Progenitor cell of endocrine pancreas (in vitro differentiated cells): ENCODE results near the gene IGSF9B. TPM values are rescaled to one million over a fixed set of nuclear protein-coding genes. Genes with fewer than 3 reads are reported as not detected.

ENCODE experiments used
- DNase-seq: peaks from one replicate; pipeline ENCODE4 v3.0.0; 2021; ENCODE audit warnings: low spot score; ENCODE audit not compliant: unreplicated experiment
- H3K27ac Mint-ChIP-seq: 2 replicates; pipeline ENCODE4 v1.8.0; 2021; ENCODE audit warnings: mild to moderate bottlenecking, moderate library complexity, mixed read lengths
- H3K27me3 Mint-ChIP-seq: 2 replicates; pipeline ENCODE4 v1.8.0; 2021; ENCODE audit warnings: mixed read lengths
- H3K36me3 Mint-ChIP-seq: 2 replicates; pipeline ENCODE4 v1.8.0; 2022; ENCODE audit warnings: mixed read lengths; ENCODE audit not compliant: insufficient read depth
- H3K4me1 Mint-ChIP-seq: 2 replicates; pipeline ENCODE4 v1.8.0; 2021; ENCODE audit warnings: low read depth, mixed read lengths
- H3K4me3 Mint-ChIP-seq: 2 replicates; pipeline ENCODE4 v1.8.0; 2021; ENCODE audit warnings: low read depth, mild to moderate bottlenecking, moderate library complexity, mixed read lengths
- H3K9me3 Mint-ChIP-seq: 2 replicates; pipeline ENCODE4 v1.8.0; 2021; ENCODE audit warnings: low read depth, mixed read lengths
- CTCF ChIP-seq: fragments of 200-600 bp; sonication (generic); IDR thresholded peaks from one replicate; pipeline ENCODE4 v1.5.0; 2021; ENCODE audit warnings: antibody characterized with exemption, mild to moderate bottlenecking; ENCODE audit not compliant: unreplicated experiment
- total RNA-seq: library from RNA; stranded (reverse); gene quantifications from 2 replicates; pipeline ENCODE4 v1.2.1, GENCODE V29; 2021

The IGSF9B gene
- total RNA-seq, 1 donor from 2014 or later: 7.8 TPM

GRCh38 chr11:133978794-133979193 lies 22.0 kb upstream of the IGSF9B start:
- Mint-ChIP-seq H3K27ac (no peak overlapping the region), H3K9me3 (no peaks in the 10 kb centered on the region), H3K27me3 (peaks cover 56% of the 10 kb centered on the region), H3K4me3 (no peak overlapping the region), H3K4me1 (no peaks in the 10 kb centered on the region), H3K36me3 (no peaks in the 10 kb centered on the region)
- DNase-seq: no peak
- TF ChIP-seq CTCF: no peak

- Mint-ChIP-seq H3K9me3 (no peaks in the 10 kb centered on the region), H3K27me3 (peaks cover 59% of the 10 kb centered on the region)
- no peak for TF ChIP-seq CTCF
Measured at GRCh38 chr11:133977067-133977677, 20.4 kb upstream of the IGSF9B start.

DNA sequence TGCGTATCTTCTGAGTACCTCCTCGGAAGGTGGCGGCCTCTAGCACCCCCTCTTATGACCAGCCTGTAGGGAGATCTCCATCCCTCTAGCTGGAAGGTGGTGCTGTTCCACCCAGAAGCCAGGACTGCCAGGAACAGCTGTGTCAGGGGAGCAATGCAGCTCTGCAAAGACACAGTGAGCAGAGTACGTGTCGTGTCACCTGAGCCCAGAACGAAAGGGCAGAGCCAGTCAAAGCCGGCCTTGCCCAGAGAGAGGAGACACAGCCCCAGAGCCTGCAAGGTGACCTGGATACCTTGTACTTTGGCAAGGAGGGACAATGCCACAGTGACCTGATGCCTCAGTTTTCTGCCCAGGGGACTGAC lies 18.7 kb upstream of the IGSF9B start:
- DNase-seq: no peak

More at GRCh38 chr11:133977067-133977677, 20.4 kb upstream of the IGSF9B start:
- Mint-ChIP-seq H3K27ac (no peak overlapping the region), H3K36me3 (no peaks in the 10 kb centered on the region), H3K4me1 (no peaks in the 10 kb centered on the region), H3K4me3 (no peak overlapping the region)
- no peak for DNase-seq

DNA sequence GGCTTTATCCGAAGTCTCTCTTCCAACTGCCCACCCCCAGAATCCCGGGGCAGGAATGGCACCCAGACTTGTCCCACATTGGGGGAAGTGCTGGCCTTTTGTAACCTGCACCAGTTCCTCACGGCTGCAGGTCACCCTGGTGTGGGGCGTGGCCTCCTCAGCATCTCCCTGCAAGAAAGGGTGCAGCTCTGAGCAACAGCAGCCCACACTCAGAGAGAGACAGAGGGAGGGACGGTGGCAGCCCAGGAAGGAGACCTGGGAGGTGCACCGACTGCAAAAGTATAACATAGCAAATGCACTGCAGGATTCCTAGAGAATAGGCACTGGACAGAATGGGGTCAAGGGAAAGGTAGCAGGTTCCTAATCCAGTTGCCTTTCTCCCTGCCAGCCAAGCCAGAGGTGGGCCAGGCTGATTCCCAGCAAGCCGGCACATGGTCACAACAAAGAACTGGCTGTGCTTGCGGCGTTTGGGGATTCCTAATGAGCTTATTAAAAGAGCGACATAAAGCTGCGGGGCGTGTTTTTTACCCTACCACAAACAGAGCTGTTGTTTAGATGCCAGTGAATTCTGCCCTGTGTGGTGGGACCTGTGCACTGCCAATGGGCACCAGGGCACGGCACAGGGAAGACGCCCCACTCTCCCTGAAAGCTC lies 18.2 kb upstream of the IGSF9B start:
- TF ChIP-seq CTCF: no peak
- H3K27me3 Mint-ChIP-seq: peaks cover 70% of the 10 kb centered on the region
- no peaks in the 10 kb centered on the region for H3K36me3 Mint-ChIP-seq
- H3K27ac Mint-ChIP-seq: no peak overlapping the region
- no peak for DNase-seq
- no peaks in the 10 kb centered on the region for H3K4me1 Mint-ChIP-seq
- no peak overlapping the region for H3K4me3 Mint-ChIP-seq
- H3K9me3 Mint-ChIP-seq: no peaks in the 10 kb centered on the region

More for the DNA sequence above, 18.7 kb upstream of the IGSF9B start:
- H3K36me3 Mint-ChIP-seq: no peaks in the 10 kb centered on the region
- H3K4me1 Mint-ChIP-seq: no peaks in the 10 kb centered on the region
- peaks cover 65% of the 10 kb centered on the region for H3K27me3 Mint-ChIP-seq
- no peak overlapping the region for H3K27ac Mint-ChIP-seq
- no peaks in the 10 kb centered on the region for H3K9me3 Mint-ChIP-seq
- no peak overlapping the region for H3K4me3 Mint-ChIP-seq
- no peak for TF ChIP-seq CTCF

DNA sequence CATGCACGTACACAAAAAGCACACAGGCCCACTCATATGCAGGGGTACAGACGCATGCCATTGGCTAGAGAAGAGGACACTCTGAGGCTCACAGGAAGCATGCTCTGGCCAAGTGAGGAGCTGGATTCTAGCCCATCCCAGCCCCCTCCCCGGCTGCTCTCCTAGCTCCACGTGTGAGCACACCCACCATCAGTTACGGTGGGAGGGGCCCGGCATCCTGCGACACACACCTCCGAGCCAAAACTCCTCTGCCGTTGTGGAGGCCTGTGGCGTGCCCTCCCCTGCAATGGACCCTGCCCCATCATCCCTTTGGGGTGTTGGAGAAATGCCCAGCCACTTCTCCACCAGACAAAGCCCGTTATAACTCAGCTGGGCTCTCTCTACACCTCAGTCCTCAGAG lies 15.1 kb upstream of the IGSF9B start:
- TF ChIP-seq CTCF: no peak
- no peak for DNase-seq
- H3K9me3 Mint-ChIP-seq: no peaks in the 10 kb centered on the region
- H3K27ac Mint-ChIP-seq: no peak overlapping the region
- peaks cover 87% of the 10 kb centered on the region for H3K27me3 Mint-ChIP-seq
- H3K4me1 Mint-ChIP-seq: no peaks in the 10 kb centered on the region
- no peak overlapping the region for H3K4me3 Mint-ChIP-seq
- no peaks in the 10 kb centered on the region for H3K36me3 Mint-ChIP-seq
